ENCODE data around the gene ELMO1. TPM values are rescaled to one million over a fixed set of nuclear protein-coding genes. Genes with fewer than 3 reads are reported as not detected.
A peak's percentile ranks its signal among the peaks of the same experiment; 100 is the strongest.

Gene ELMO1
- total RNA-seq, 1 donor: under 0.01 TPM

- no peak for TF ChIP-seq CTCF (IDR thresholded peaks at IDR 0.05; ENCODE audit: insufficient read depth, low read depth, low read length)
- H3K4me3 ChIP-seq (ENCODE audit: low read depth, low read length): no peak overlapping the region
Observed at GRCh38 chr7:37092548-37092947, 356.1 kb downstream of the ELMO1 start.

GRCh38 chr7:37089972-37090371 lies 358.7 kb downstream of the ELMO1 start:
- no peak for TF ChIP-seq CTCF (IDR thresholded peaks at IDR 0.05; ENCODE audit: insufficient read depth, low read depth, low read length)
- DNase-seq (ENCODE audit: low read depth): peak; percentile 22
- no peak overlapping the region for H3K4me3 ChIP-seq (ENCODE audit: low read depth, low read length)

More at GRCh38 chr7:37092548-37092947, 356.1 kb downstream of the ELMO1 start:
- DNase-seq (ENCODE audit: low read depth): no peak

GRCh38 chr7:37085600-37085999 lies 363.1 kb downstream of the ELMO1 start:
- no peak overlapping the region for H3K4me3 ChIP-seq (ENCODE audit: low read depth, low read length)
- no peak for DNase-seq (ENCODE audit: low read depth)
- TF ChIP-seq CTCF (IDR thresholded peaks at IDR 0.05; ENCODE audit: insufficient read depth, low read depth, low read length): no peak

GRCh38 chr7:37084303-37084702 lies 364.4 kb downstream of the ELMO1 start:
- DNase-seq (ENCODE audit: low read depth): no peak
- TF ChIP-seq CTCF (IDR thresholded peaks at IDR 0.05; ENCODE audit: insufficient read depth, low read depth, low read length): no peak
- H3K4me3 ChIP-seq (ENCODE audit: low read depth, low read length): no peak overlapping the region

GRCh38 chr7:37083311-37084096 lies 365.2 kb downstream of the ELMO1 start:
- no peak overlapping the region for H3K4me3 ChIP-seq (ENCODE audit: low read depth, low read length)
- DNase-seq (ENCODE audit: low read depth): peak; percentile 37
- TF ChIP-seq CTCF (IDR thresholded peaks at IDR 0.05; ENCODE audit: insufficient read depth, low read depth, low read length): no peak

GRCh38 chr7:37081436-37081835 lies 367.2 kb downstream of the ELMO1 start:
- H3K4me3 ChIP-seq (ENCODE audit: low read depth, low read length): no peak overlapping the region
- no peak for DNase-seq (ENCODE audit: low read depth)
- no peak for TF ChIP-seq CTCF (IDR thresholded peaks at IDR 0.05; ENCODE audit: insufficient read depth, low read depth, low read length)

GRCh38 chr7:37079420-37079819 lies 369.2 kb downstream of the ELMO1 start:
- DNase-seq (ENCODE audit: low read depth): no peak
- H3K4me3 ChIP-seq (ENCODE audit: low read depth, low read length): no peak overlapping the region
- no peak for TF ChIP-seq CTCF (IDR thresholded peaks at IDR 0.05; ENCODE audit: insufficient read depth, low read depth, low read length)

Data from fibroblast of villous mesenchyme (primary cell).